Spleen (tissue), 11 donors: ENCODE results near the gene ENTPD2. TPM values are rescaled to one million over a fixed set of nuclear protein-coding genes. Genes with fewer than 3 reads are reported as not detected.

Experiments used
- DNase-seq: peaks from one replicate; pipeline ENCODE4 v3.0.0-alpha.2; 2020
- H3K27ac ChIP-seq, 8 donors: fragments of 200-600 bp; sonication (generic) in 7 of 8; 1 replicate in 4 of 8; 2 replicates in 4 of 8; pipeline versions ENCODE4 v1.5.0 to v1.8.0; 2016 to 2021; ENCODE audit warnings: inconsistent platforms in 4 of 8, mild to moderate bottlenecking in 4 of 8, moderate library complexity in 1 of 8
- H3K27me3 ChIP-seq, 7 donors: fragments of 200-600 bp; sonication (generic) in 6 of 7; replicated peaks in 1 of 7; 1 replicate in 4 of 7; 2 replicates in 3 of 7; pipeline versions ENCODE4 v1.5.0 to v1.8.0; 2016 to 2021; ENCODE audit warnings: inconsistent platforms in 3 of 7, mild to moderate bottlenecking in 1 of 7
- H3K36me3 ChIP-seq, 6 donors: fragments of 200-600 bp; sonication (generic) in 5 of 6; 1 replicate in 4 of 6; 2 replicates in 2 of 6; pipeline versions ENCODE4 v1.5.0 to v1.8.0; 2016 to 2021; ENCODE audit warnings: inconsistent platforms in 2 of 6
- H3K4me1 ChIP-seq, 6 donors: fragments of 200-600 bp; sonication (generic) in 5 of 6; 1 replicate in 3 of 6; 2 replicates in 3 of 6; pipeline versions ENCODE4 v1.5.0 to v1.8.0; 2016 to 2021; ENCODE audit warnings: inconsistent platforms in 3 of 6
- H3K4me3 ChIP-seq, 8 donors: fragments of 200-600 bp; sonication (generic) in 7 of 8; 1 replicate in 4 of 8; 2 replicates in 4 of 8; pipeline versions ENCODE4 v1.5.0 to v1.8.0; 2016 to 2021; ENCODE audit warnings: inconsistent platforms in 4 of 8, mild to moderate bottlenecking in 4 of 8, moderate library complexity in 2 of 8
- H3K9me3 ChIP-seq, 8 donors: fragments of 200-600 bp; sonication (generic) in 7 of 8; 1 replicate in 4 of 8; 2 replicates in 4 of 8; pipeline versions ENCODE4 v1.5.0 to v1.8.0; 2016 to 2021; ENCODE audit warnings: inconsistent platforms in 4 of 8
- POLR2A ChIP-seq, 3 donors: fragments of 450-650 bp; IDR thresholded peaks; one replicate each; pipeline ENCODE4 v1.5.1; 2017; ENCODE audit warnings: antibody characterized with exemption in 3 of 3, mild to moderate bottlenecking in 1 of 3
- POLR2AphosphoS5 ChIP-seq, 3 donors: sonication (generic); formaldehyde crosslinking; IDR thresholded peaks; one replicate each; pipeline ENCODE4 v1.5.1; 2017; ENCODE audit warnings: antibody characterized with exemption in 3 of 3
- WGBS, 5 donors: extraction: QIAGEN DNeasy Blood & Tissue Kit in 3 of 5; methylation state at CpG; one replicate each; pipeline versions ENCODE4 v1.1.5 to v1.1.7; 2013 to 2018; 5-methylcytosine and 5-hydroxymethylcytosine counted together
- intact Hi-C: fragments of 100-400 bp; cut with DNase I; formaldehyde crosslinking; loops from one replicate; pipeline ENCODE4 v1.15.0; 2023; ENCODE audit warnings: low total_unique reads
- polyA plus RNA-seq, 3 donors: library from polyadenylated mRNA; stranded (reverse); fragments of 200-250 nt; gene quantifications; one replicate each; pipeline ENCODE4 v1.2.1, GENCODE V29; 2013
- total RNA-seq, 7 donors: library from RNA; depleted of rRNA in 3 of 7; stranded (reverse); fragments of >200 nt in 3 of 7; fragmentation: NEBNext Ultra II Directional in 4 of 7; extraction: Animal tissue kit (Norgen Biotek cat#: 25700) in 4 of 7; gene quantifications; one replicate each; pipeline versions ENCODE4 v1.1.0 to v1.2.1, GENCODE V29; 2016 to 2021
- TF ChIP-seq, protein P1 (sequence below), 11 experiments: fragments of 200-600 bp in 7 of 11; fragments of 450-650 bp in 4 of 11; sonication (generic) in 4 of 11; IDR thresholded peaks in 8 of 11; conservative IDR thresholded peaks in 3 of 11; 1 replicate in 7 of 11; 2 replicates in 4 of 11; pipeline versions ENCODE4 v1.4.0 to v1.8.0; 2016 to 2021; ENCODE audit warnings: antibody characterized with exemption in 11 of 11, inconsistent platforms in 4 of 11, mild to moderate bottlenecking in 1 of 11
- donor health status: healthy with polysubstance abuse.
- donor health status: DM: no; HTN: no; CAD: no; lungs with moderate emphysema.
- donor health status: DM: no; HTN: no; CAD: no.
- donor health status: Bipolar disorder and iron deficiency.
- donor health status: healthy.
- donor health status: DM: no; HTN: no; CAD: no.
- donor health status: DM: yes; HTN: yes; CAD: no.

Gene ENTPD2
- total and polyA plus RNA-seq, 10 donors = 0.11 to 0.58 (median 0.36) TPM; not detected in 6

DNA sequence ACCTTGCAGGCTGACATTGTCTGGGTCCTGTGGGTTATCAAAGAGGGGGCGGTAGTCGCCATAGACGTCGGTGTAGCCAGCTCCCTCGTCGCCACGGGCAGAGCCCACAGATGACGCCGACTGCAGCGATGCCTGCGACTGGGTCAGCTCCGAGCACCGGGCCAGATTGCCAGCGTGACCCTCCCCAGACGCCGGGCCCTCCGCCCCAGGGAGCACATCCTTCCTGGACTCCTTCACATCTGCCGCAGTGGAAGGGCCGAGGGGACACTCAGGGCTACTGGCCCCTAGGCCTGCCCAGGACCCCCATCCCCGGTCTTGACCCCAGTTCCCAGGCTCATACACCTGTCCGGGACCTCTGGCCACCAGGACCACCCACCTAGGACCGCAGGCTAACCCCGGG, 39.7 kb downstream of the ENTPD2 start:
- DNase-seq = no peak
- 89 to 95% (median 90%) methylated on average over 19 to 23 of the region's 23 CpGs; no CpG with 5 or more reads in 1 of the 5 donors for WGBS, 5 donors
- Histone ChIP-seq H3K4me1 (no peaks in the 10 kb centered on the region), H3K9me3 (no peaks in the 10 kb centered on the region), H3K4me3 (no peak overlapping the region), H3K27ac (no peak overlapping the region), H3K36me3 (peaks cover 0 to 98% (median 76%) of the 10 kb centered on the region in 6 donors), H3K27me3 (no peaks in the 10 kb centered on the region)
- intact Hi-C loops = no loop called here
- no peak for TF ChIP-seq POLR2AphosphoS5 (IDR thresholded peaks at IDR 0.05)
- TF ChIP-seq, protein P1, sequence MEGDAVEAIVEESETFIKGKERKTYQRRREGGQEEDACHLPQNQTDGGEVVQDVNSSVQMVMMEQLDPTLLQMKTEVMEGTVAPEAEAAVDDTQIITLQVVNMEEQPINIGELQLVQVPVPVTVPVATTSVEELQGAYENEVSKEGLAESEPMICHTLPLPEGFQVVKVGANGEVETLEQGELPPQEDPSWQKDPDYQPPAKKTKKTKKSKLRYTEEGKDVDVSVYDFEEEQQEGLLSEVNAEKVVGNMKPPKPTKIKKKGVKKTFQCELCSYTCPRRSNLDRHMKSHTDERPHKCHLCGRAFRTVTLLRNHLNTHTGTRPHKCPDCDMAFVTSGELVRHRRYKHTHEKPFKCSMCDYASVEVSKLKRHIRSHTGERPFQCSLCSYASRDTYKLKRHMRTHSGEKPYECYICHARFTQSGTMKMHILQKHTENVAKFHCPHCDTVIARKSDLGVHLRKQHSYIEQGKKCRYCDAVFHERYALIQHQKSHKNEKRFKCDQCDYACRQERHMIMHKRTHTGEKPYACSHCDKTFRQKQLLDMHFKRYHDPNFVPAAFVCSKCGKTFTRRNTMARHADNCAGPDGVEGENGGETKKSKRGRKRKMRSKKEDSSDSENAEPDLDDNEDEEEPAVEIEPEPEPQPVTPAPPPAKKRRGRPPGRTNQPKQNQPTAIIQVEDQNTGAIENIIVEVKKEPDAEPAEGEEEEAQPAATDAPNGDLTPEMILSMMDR (IDR thresholded peaks at IDR 0.05 in 8 of 11, conservative IDR thresholded peaks at IDR 0.05 in 3 of 11) = no peak
- no peak for TF ChIP-seq POLR2A (IDR thresholded peaks at IDR 0.05)

DNA sequence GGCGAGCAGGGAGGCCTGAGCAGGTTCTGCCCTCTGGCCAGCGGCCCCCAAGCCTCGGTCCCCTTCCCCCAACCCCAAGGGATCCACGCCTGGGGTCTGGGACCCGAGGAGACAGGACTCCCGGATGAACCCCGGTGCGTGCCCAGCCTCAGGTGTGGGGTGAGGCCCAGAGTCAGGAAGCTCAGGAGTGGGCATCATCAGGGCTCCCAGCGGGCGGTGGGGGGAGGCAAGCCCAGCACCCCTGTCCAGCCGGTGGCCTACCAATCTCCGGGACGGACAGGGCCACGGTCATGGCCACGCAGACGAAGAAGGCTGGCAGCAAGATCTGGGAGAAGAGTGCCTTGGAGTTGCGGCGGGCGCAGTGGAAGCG, 40.3 kb downstream of the ENTPD2 start:
- WGBS, 5 donors = 87 to 98% (median 95%) methylated on average over 3 to 20 of the region's 20 CpGs
- H3K27me3 ChIP-seq = no peaks in the 10 kb centered on the region
- intact Hi-C loops = no loop called here
- H3K4me1 ChIP-seq = no peaks in the 10 kb centered on the region
- H3K27ac ChIP-seq = no peak overlapping the region
- no peak for DNase-seq
- TF ChIP-seq, protein P1 (IDR thresholded peaks at IDR 0.05 in 8 of 11, conservative IDR thresholded peaks at IDR 0.05 in 3 of 11) = no peak
- no peak for TF ChIP-seq POLR2A (IDR thresholded peaks at IDR 0.05)
- TF ChIP-seq POLR2AphosphoS5 (IDR thresholded peaks at IDR 0.05) = no peak
- H3K9me3 ChIP-seq = no peaks in the 10 kb centered on the region
- peaks cover 0 to 97% (median 76%) of the 10 kb centered on the region in 6 donors for H3K36me3 ChIP-seq
- no peak overlapping the region for H3K4me3 ChIP-seq

DNA sequence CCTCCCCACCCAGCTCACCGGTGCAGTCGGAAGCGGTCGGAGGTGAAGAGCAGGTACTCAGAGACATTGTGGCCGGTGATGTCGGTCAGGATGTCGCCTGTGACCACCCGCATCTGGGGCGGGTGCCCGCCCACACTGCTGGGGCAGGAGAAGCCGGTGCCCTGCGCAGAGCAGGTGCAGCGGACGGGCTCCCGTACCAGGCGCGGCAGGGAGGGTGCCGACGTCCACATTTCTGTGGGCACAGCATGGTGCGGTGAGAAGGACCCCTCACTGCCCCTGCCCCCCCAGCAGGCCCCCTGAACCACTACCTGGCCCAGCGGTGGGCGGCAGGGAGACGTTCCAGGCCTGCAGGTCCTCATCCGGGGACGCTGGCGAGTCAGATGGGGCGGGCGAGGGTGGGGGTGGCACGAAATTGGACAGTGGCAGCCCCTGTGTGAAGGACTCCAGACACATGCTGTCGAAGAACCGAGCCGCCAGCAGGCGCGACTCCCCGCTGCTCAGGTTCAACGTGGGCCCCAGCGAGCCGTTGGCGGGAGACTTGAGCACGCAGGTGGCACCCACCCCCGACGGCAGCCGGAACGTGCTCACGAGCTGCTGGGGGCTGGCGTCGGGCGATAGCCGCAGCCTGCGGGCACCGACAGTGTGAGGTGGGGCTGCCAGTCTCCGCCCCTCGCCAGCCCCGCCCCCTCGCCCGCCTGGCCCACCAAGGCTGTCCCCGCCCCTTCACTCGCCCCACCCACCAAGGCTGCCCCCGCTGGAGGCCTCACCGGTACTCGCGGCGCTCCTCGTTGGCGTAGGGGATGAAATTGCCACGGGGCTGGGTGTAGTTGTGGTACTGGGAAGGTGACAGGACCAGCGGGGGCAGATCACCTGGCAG, 40.9 kb downstream of the ENTPD2 start:
- intact Hi-C loops = no loop called here
- TF ChIP-seq, protein P1 (IDR thresholded peaks at IDR 0.05 in 8 of 11, conservative IDR thresholded peaks at IDR 0.05 in 3 of 11) = no peak
- TF ChIP-seq POLR2A (IDR thresholded peaks at IDR 0.05) = no peak
- no peak for TF ChIP-seq POLR2AphosphoS5 (IDR thresholded peaks at IDR 0.05)
- no peak for DNase-seq
- Histone ChIP-seq H3K36me3 (peaks cover 0 to 99% (median 77%) of the 10 kb centered on the region in 6 donors), H3K27me3 (no peaks in the 10 kb centered on the region), H3K4me3 (no peak overlapping the region), H3K4me1 (no peaks in the 10 kb centered on the region), H3K27ac (no peak overlapping the region), H3K9me3 (no peaks in the 10 kb centered on the region)
- 89 to 93% (median 91%) methylated on average over 16 to 67 of the region's 67 CpGs for WGBS, 5 donors

DNA sequence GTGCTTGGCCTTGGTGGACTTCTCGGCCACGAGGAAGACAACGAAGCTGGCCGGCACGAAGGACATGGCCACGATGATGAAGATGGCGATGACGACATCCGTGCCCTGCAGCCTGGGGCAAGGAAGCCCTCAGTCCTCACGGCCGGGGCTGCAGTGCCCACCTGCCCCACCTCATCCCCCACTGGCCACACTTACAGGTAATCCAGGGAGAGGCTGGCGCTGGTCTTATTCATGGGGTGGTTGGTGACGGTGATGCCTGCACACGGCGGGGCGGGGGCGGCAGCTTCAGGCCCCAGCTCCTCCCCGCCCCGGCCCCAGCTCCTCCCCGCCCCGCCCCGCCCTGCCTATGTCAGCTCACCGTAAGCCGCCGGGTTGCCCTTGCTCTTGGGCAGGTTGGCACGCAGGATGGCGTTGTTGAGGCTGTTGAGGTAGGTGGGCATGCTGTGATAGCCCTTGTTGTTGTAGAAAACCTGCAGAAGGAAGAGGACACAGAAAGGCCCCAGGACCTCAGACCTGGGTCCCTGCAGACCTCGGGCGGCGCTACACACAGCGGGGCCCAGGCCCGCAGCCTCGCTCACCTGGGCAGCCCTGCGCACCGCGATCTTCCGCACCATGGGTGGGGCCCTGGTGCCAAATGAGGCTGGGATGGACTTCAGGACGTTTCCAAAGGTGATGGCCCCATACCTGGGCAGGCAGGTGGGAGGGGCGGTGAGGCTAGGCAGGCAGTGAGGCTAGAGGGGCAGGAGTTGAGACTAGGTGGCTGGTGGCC, 41.8 kb downstream of the ENTPD2 start:
- no peak overlapping the region for H3K27ac ChIP-seq
- H3K4me3 ChIP-seq = no peak overlapping the region
- intact Hi-C loops = no loop called here
- H3K27me3 ChIP-seq = no peaks in the 10 kb centered on the region
- no peaks in the 10 kb centered on the region for H3K9me3 ChIP-seq
- 89 to 95% (median 91%) methylated on average over 31 to 39 of the region's 39 CpGs for WGBS, 5 donors
- H3K36me3 ChIP-seq = peaks cover 0 to 99% (median 71%) of the 10 kb centered on the region in 6 donors
- TF ChIP-seq POLR2A (IDR thresholded peaks at IDR 0.05) (no peak), POLR2AphosphoS5 (IDR thresholded peaks at IDR 0.05) (no peak)
- TF ChIP-seq, protein P1 (IDR thresholded peaks at IDR 0.05 in 8 of 11, conservative IDR thresholded peaks at IDR 0.05 in 3 of 11) = no peak
- no peaks in the 10 kb centered on the region for H3K4me1 ChIP-seq
- DNase-seq = no peak
